Glutamatergic neuron (in vitro differentiated cells): ENCODE results near the gene SCYL2. TPM values are rescaled to one million over a fixed set of nuclear protein-coding genes. Genes with fewer than 3 reads are reported as not detected.

ENCODE experiments used
- total RNA-seq: library from RNA; stranded (reverse); fragmentation: NEBNext Ultra II Directional; extraction: Animal tissue kit (Norgen Biotek cat#: 25700); gene quantifications from one replicate; pipeline ENCODE4 v1.2.1, GENCODE V29; 2021; ENCODE audit not compliant: unreplicated experiment

The SCYL2 gene
- total RNA-seq, 1 donor from 2014 or later: 106 TPM

Other genes starting within 250 kb of the SCYL2 start
- 25.7 TPM for gene BLTP3B, start 124.3 kb upstream of the SCYL2 start, total RNA-seq
- 36.0 TPM for gene ACTR6, start 66.4 kb upstream of the SCYL2 start, total RNA-seq
- gene DEPDC4, start 98 bp upstream of the SCYL2 start, total RNA-seq: 2.0 TPM
- 0.25 TPM for gene SLC17A8, start 89.9 kb downstream of the SCYL2 start, total RNA-seq
- not detected for gene NR1H4, start 206.7 kb downstream of the SCYL2 start, total RNA-seq